HG02623 (cell line): ENCODE measurements around the gene KRT28.
"Not testable (repeated sequence)": the region's sequence is repeated elsewhere in the genome, so short reads cannot be mapped to it uniquely, and the experiment has no call there.

Experiments used
- ATAC-seq: cut with Tn5 transposase; IDR thresholded peaks from one replicate; pipeline ENCODE4 v1.9.1; 2021; ENCODE audit warnings: moderate library complexity; ENCODE audit not compliant: unreplicated experiment

KRT28 gene

DNA sequence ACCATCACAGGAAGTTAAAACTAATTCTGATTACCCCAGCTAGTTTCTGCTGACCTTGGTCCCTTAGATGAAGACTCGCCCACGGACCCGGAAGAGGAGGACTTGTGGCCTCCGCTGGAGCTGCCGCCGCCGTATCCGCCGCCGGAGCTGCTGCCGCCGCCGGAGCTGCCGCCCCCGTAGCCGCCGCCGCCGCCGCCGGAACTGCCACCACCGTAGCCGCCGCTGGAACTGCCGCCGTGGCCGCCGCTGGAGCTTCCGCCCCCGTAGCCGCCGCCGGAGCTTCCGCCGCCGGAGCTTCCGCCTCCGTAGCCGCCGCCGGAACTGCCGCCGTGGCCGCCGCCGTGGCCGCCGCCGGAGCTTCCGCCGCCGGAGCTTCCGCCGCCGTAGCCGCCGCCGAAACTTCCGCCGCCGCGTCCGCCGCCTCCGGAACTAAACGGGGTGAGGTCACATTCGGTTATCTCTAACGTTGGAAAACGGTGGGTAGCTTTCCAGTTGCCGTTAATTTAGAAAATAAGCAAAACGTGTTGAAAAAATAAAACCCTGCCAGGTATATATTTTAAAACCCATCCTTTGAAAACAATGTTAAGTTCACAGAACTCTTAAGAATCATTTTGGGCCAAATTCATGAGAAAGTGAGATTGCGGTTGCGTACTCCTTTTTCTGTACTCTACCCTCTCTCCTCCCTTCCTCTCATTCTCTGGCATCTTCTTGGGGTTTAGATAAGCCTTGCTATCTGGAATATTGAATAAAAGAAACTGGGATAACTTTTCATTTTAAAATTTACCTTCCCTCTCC is 19.2 kb upstream of the KRT28 start:
- ATAC-seq, result peak; percentile 79

GRCh38 chr17:40818343-40818732 is 18.6 kb upstream of the KRT28 start:
- ATAC-seq, result no peak

DNA sequence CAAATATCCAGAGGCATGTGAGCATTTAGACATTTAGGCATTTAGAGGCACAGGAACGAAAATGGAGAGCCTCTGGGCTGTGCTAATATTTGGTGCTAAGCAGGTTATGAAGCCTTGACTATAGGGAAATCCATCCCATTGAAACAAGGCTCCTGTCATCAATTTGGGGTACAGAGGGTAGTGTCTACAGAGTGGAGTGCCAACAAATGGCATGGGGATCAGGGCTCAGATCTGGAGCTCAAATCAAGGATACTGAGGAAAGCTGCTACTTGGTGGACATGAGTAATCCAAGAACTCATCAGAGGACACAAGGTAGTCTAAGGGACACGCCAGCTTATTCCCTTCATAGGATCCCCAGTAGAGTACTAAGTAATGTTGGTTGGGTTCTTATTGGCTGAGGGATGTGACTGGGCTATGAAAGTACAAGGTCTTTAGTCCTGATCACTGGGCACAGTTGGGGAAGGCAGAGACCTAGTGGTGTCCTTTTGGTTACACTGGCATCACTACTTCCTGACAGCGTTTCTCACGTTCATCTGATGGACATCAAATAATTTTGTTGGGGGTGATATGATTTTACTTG is 17.4 kb upstream of the KRT28 start:
- no peak for ATAC-seq

GRCh38 chr17:40816569-40816968 is 16.8 kb upstream of the KRT28 start:
- ATAC-seq, result no peak

- no peak for ATAC-seq
These were observed 15.6 kb upstream of the KRT28 start for GRCh38 chr17:40815381-40815780.

GRCh38 chr17:40814657-40815056 is 14.9 kb upstream of the KRT28 start:
- not testable (repeated sequence) for ATAC-seq

DNA sequence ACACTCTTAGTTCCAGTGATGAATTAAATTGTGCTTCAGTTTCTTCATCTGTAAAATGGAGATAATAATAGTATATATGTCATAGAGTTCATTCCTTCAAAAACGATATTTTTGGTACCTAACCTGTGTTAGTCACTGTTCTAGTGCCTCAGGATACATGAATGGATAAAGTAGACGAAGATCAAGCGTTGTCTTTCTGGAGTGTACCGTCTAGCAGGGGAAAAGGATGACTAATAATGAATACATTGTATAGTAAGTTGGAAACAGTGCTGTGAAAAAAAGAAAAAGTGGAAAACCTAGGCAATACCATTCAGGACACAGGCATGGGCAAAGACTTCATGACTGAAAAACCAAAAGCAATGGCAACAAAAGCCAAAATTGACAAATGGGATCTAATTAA is 14.0 kb upstream of the KRT28 start:
- ATAC-seq, result no peak

DNA sequence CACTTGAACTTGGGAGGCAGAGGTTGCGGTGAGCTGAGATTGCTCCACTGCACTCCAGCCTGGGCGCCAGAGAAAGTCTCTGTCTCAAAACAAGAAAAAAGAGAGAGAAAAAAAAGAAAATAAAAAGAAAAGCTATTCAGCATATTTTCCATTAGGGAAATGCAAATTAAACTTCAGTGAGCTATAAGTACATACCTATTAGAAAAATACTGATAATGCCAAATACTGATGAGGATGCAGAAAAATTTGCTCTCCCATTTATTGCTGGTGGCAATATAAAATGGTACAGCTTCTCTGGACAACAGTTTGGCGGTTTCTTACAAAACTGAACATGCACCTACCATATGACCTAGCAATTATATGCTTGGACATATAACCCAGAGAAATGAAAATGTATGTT is 12.9 kb upstream of the KRT28 start:
- no peak for ATAC-seq

GRCh38 chr17:40810494-40810893 is 10.7 kb upstream of the KRT28 start:
- ATAC-seq, result no peak

DNA sequence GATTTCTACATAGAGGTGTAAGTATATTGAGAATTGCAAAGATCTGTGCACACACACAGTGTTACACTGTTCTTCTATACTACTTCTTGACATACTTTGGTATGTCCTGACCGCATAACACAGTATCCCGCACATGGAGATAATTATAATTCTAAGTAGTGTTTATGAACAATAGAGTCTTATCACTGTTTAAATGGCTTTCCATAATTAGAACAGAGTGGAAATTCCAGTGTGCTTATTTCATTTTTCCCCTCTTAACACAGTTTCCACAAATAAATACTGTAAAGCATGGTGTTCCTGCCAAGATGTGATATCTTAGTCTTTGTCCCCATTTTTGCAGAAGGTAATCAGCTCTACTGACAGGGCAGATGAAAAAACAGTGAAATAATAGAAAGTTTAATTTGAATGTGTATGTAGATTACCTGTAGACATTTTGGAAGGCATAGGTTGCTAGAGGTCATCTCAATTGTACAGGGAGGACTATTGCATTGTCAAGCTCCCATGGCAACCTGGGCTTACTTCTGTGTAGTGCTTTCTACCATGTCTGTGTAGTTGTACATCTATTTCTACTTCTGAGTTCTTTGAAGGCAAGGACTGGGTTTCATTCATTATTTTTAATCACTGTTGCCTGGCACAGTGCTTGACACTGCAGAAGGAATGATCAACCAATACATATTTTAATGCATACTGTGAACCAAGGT is 10.1 kb upstream of the KRT28 start:
- no peak for ATAC-seq

DNA sequence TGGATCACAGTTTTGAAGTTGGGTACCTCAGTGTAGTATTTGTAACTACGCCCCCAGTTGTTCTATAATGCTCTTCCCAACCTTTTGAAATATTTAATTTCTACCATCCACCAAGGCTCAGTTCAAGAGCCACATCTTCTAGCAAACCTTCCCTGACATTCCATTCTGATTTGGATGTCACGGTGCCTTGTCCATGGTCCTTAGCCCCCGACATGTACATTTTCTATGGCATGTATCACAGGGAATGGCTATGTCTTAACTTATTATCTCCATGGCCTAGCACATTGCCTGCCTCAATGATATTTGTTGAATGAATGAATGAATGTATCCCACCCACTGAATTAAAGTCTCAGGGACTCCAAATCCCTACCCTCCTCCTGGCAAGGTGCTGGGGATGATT is 6.4 kb upstream of the KRT28 start:
- ATAC-seq, result no peak

DNA sequence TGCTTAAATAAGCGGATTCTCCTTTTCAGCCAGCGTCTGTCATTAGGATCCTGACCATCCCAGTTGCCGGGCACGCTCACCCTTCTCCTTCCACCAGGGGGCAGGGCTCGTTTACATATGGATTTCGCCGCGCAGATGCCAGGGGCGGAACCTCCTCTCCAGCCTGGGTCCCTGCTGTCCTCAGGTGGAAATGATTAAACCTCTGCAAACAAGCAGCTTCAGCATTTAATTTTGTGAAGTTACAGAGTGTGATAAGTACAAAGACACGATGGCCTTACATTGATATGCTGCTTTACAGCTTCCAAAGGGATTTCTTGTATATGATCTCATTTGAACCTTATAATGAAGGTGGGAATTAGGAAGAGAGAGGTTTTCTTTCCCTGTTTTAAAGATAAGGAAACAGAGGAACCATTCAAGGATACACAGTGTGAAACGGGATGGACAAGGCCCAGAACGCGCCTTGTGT is 3.9 kb upstream of the KRT28 start:
- ATAC-seq, result no peak

DNA sequence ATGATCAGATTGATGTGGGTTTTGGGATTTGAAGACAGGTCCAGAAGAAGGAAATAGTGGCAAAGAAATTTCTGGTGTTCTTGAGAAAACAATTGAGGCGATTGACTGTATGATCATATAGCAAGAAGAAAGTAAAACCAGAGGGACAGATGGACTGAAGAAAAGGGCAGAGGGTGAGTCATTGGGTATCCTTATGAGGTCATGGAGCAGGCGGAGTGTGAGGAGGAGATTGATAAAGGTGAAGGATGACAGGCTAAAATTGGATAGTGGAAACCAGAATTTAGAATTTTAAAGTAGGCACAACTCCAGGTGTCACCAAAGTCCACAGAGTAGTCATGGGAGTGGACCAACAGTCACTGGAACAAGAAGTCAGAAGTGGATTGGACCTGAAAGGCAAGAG is 1.4 kb upstream of the KRT28 start:
- ATAC-seq, result no peak

DNA sequence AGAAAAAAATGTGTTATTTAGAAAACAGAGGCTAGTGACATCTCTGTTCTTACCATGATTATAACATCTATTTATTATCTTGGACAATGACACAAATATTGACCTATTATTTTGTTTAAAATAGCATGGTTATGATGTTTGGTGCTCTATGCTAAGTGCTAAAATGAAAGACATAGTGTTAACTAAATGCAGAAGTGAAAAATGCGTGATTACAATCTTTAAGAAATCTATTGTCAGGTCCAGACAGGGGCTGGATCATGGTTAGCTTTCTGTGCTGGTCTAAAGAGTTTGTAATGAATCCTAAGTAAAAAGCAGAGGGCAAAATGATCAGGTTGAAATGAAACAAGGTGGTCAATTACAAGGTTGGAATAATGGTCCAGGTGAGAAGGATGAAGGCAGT is 622 bp upstream of the KRT28 start:
- no peak for ATAC-seq

GRCh38 chr17:40796846-40797245 is 2.9 kb downstream of the KRT28 start:
- no peak for ATAC-seq

- ATAC-seq, result no peak
These were observed 4.6 kb downstream of the KRT28 start for GRCh38 chr17:40795019-40795667.

DNA sequence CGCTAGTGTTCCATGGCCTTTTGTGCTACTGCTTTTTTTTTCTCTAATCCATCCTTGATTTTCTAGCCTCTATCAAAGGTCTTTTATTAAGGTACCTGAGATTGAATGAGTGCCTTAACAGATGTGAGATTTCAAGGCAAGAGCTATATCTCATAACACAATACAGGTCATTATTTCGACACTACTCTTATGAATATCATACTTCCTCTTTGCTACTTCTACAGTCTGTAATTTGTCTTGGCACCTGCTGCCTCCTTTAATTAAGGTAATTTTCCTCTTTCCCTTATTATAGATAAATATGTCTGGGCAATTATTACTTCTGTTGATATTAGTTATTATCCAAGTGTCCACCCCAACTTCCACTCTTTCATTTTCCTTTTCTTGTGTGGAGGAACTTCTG is 5.3 kb downstream of the KRT28 start:
- ATAC-seq, result no peak

DNA sequence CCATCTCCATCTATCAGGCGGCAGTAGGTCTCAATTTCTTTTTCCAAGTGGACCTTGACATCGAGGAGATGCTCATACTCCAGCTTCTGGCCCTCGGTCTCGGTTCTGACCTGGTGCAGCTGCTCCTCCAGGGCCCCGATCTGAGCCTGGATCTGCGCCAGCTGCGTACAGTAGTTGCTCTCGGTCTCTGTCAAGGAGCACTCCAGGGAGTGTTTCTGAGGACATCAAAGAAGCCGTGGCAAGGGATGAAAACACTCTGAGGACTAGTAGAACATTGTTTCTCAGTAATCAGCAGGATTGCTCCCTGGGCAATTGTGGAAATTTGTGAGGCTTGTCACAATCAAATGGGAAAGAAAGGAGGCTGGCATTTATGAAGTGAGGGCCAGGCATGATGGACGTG is 5.9 kb downstream of the KRT28 start:
- no peak for ATAC-seq

- no peak for ATAC-seq
These were observed 7.8 kb downstream of the KRT28 start for GRCh38 chr17:40791787-40792436.

- no peak for ATAC-seq
These were observed 8.6 kb downstream of the KRT28 start for GRCh38 chr17:40791111-40791510.

- ATAC-seq, result no peak
These were observed 17.3 kb downstream of the KRT28 start, which contains the start of gene KRT27 for GRCh38 chr17:40782450-40782849. Gene KRT27, minus strand, starts transcription at chr17:40782550. Its CDS starts 57 bp downstream, at chr17:40782493.
